Neural crest cell (in vitro differentiated cells): ENCODE results near the gene ASIC2. TPM values are rescaled to one million over a fixed set of nuclear protein-coding genes. Genes with fewer than 3 reads are reported as not detected.

Experiments used
- DNase-seq: peaks from one replicate; pipeline ENCODE4 v3.0.0; 2021; ENCODE audit warnings: low read depth, mixed read lengths, low spot score
- H3K27ac Mint-ChIP-seq: one replicate; pipeline ENCODE4 v1.8.0; 2021; ENCODE audit warnings: mild to moderate bottlenecking, mixed read lengths; ENCODE audit not compliant: unreplicated experiment
- H3K27me3 Mint-ChIP-seq: 2 replicates; pipeline ENCODE4 v1.8.0; 2021; ENCODE audit warnings: low read depth, mild to moderate bottlenecking, mixed read lengths
- H3K36me3 Mint-ChIP-seq: 2 replicates; pipeline ENCODE4 v1.8.0; 2021; ENCODE audit warnings: low read depth, mild to moderate bottlenecking, mixed read lengths
- H3K4me1 Mint-ChIP-seq: 2 replicates; pipeline ENCODE4 v1.8.0; 2021; ENCODE audit warnings: mixed read lengths
- H3K4me3 Mint-ChIP-seq: one replicate; pipeline ENCODE4 v1.8.0; 2021; ENCODE audit warnings: mild to moderate bottlenecking, mixed read lengths
- H3K9me3 Mint-ChIP-seq: 2 replicates; pipeline ENCODE4 v1.8.0; 2021; ENCODE audit warnings: mixed read lengths
- CTCF ChIP-seq: fragments of 200-600 bp; sonication (generic); conservative IDR thresholded peaks from 2 replicates; pipeline ENCODE4 v1.5.0; 2021; ENCODE audit warnings: antibody characterized with exemption, mild to moderate bottlenecking
- total RNA-seq: library from RNA; stranded (reverse); gene quantifications from 2 replicates; pipeline ENCODE4 v1.2.1, GENCODE V29; 2021

ASIC2 gene
- total RNA-seq, 1 donor from 2014 or later, result 0.12 TPM

GRCh38 chr17:33116021-33116551 is 177.0 kb downstream of the ASIC2 start:
- Mint-ChIP-seq H3K27ac (no peak overlapping the region), H3K4me1 (no peaks in the 10 kb centered on the region), H3K9me3 (no peaks in the 10 kb centered on the region), H3K4me3 (no peak overlapping the region), H3K36me3 (no peaks in the 10 kb centered on the region), H3K27me3 (peaks cover 33% of the 10 kb centered on the region)
- no peak for DNase-seq
- TF ChIP-seq CTCF, result no peak

- Mint-ChIP-seq H3K27ac (no peak overlapping the region), H3K4me3 (no peak overlapping the region), H3K27me3 (peaks cover 35% of the 10 kb centered on the region), H3K9me3 (no peaks in the 10 kb centered on the region), H3K36me3 (no peaks in the 10 kb centered on the region), H3K4me1 (no peaks in the 10 kb centered on the region)
- TF ChIP-seq CTCF, result no peak
- no peak for DNase-seq
Observed at GRCh38 chr17:33115366-33115765, 177.7 kb downstream of the ASIC2 start.

- no peak for DNase-seq
- no peak overlapping the region for H3K4me3 Mint-ChIP-seq
- no peak overlapping the region for H3K27ac Mint-ChIP-seq
- peaks cover 31% of the 10 kb centered on the region for H3K27me3 Mint-ChIP-seq
- H3K4me1 Mint-ChIP-seq, result no peaks in the 10 kb centered on the region
- no peaks in the 10 kb centered on the region for H3K9me3 Mint-ChIP-seq
- TF ChIP-seq CTCF, result no peak
- no peaks in the 10 kb centered on the region for H3K36me3 Mint-ChIP-seq
Observed at GRCh38 chr17:33113991-33114370, 179.1 kb downstream of the ASIC2 start.

- Mint-ChIP-seq H3K4me3 (no peak overlapping the region), H3K36me3 (no peaks in the 10 kb centered on the region), H3K27me3 (peaks cover 27% of the 10 kb centered on the region), H3K9me3 (no peaks in the 10 kb centered on the region), H3K4me1 (no peaks in the 10 kb centered on the region), H3K27ac (no peak overlapping the region)
- no peak for TF ChIP-seq CTCF
- no peak for DNase-seq
Observed at GRCh38 chr17:33113276-33113990, 179.7 kb downstream of the ASIC2 start.

- Mint-ChIP-seq H3K4me1 (no peaks in the 10 kb centered on the region), H3K4me3 (no peak overlapping the region), H3K27ac (no peak overlapping the region), H3K9me3 (no peaks in the 10 kb centered on the region), H3K36me3 (no peaks in the 10 kb centered on the region), H3K27me3 (peaks cover 24% of the 10 kb centered on the region)
- no peak for DNase-seq
- no peak for TF ChIP-seq CTCF
Observed at GRCh38 chr17:33112763-33113162, 180.3 kb downstream of the ASIC2 start.
